Uterus (tissue), 4 donors: Measurements from ENCODE around the gene FXYD2. TPM values are rescaled to one million over a fixed set of nuclear protein-coding genes. Genes with fewer than 3 reads are reported as not detected.
A peak's percentile ranks its signal among the peaks of the same experiment; 100 is the strongest.

Experiments used
- DNase-seq, 2 donors: peaks; one replicate each; pipeline ENCODE4 v3.0.0-alpha.2; 2019 to 2020
- H3K27ac ChIP-seq, 2 donors: fragments of 200-600 bp; sonication (generic); 1 replicate in 1 of 2; 2 replicates in 1 of 2; pipeline ENCODE4 v1.5.1; 2016 to 2018
- H3K27me3 ChIP-seq, 2 donors: fragments of 200-600 bp; sonication (generic); one replicate each; pipeline ENCODE4 v1.5.1; 2018 to 2019; ENCODE audit warnings: control low read depth in 1 of 2
- H3K36me3 ChIP-seq, 2 donors: fragments of 200-600 bp; sonication (generic); one replicate each; pipeline ENCODE4 v1.5.1; 2019; ENCODE audit warnings: control low read depth in 1 of 2
- H3K4me1 ChIP-seq, 2 donors: fragments of 200-600 bp; sonication (generic); one replicate each; pipeline ENCODE4 v1.5.1; 2018 to 2019; ENCODE audit warnings: control low read depth in 1 of 2
- H3K4me3 ChIP-seq, 2 donors: fragments of 200-600 bp; sonication (generic); 1 replicate in 1 of 2; 2 replicates in 1 of 2; pipeline ENCODE4 v1.5.1; 2018 to 2019; ENCODE audit warnings: mild to moderate bottlenecking in 1 of 2
- H3K9me3 ChIP-seq, 2 donors: fragments of 200-600 bp; sonication (generic); one replicate each; pipeline ENCODE4 v1.5.1; 2019; ENCODE audit warnings: control low read depth in 1 of 2
- POLR2A ChIP-seq, 2 donors: fragments of 450-650 bp; IDR thresholded peaks; one replicate each; pipeline ENCODE4 v1.6.1; 2016; ENCODE audit warnings: antibody characterized with exemption in 2 of 2, mild to moderate bottlenecking in 1 of 2, moderate library complexity in 1 of 2
- intact Hi-C: fragments of 100-400 bp; cut with DNase I; formaldehyde crosslinking; loops from one replicate; pipeline ENCODE4 v1.15.1; 2023; ENCODE audit warnings: low total_unique reads
- total RNA-seq, 4 donors: library from RNA; depleted of rRNA in 3 of 4; stranded (reverse); fragments of >200 nt in 3 of 4; gene quantifications; one replicate each; pipeline versions ENCODE4 v1.1.0 to v1.2.4, GENCODE V29; 2014 to 2023
- TF ChIP-seq, protein P1 (sequence below), 4 experiments: fragments of 200-600 bp in 2 of 4; fragments of 450-650 bp in 2 of 4; sonication (generic) in 2 of 4; IDR thresholded peaks; one replicate each; pipeline ENCODE4 v1.5.1; 2016 to 2019; ENCODE audit warnings: antibody characterized with exemption in 4 of 4, mild to moderate bottlenecking in 2 of 4, moderate library complexity in 1 of 4
- donor health status: DM: yes; HTN: yes; CAD: no.

FXYD2 gene
- total RNA-seq, 4 donors from 2014 or later: 2.1 to 36.4 (median 6.2) TPM

DNA sequence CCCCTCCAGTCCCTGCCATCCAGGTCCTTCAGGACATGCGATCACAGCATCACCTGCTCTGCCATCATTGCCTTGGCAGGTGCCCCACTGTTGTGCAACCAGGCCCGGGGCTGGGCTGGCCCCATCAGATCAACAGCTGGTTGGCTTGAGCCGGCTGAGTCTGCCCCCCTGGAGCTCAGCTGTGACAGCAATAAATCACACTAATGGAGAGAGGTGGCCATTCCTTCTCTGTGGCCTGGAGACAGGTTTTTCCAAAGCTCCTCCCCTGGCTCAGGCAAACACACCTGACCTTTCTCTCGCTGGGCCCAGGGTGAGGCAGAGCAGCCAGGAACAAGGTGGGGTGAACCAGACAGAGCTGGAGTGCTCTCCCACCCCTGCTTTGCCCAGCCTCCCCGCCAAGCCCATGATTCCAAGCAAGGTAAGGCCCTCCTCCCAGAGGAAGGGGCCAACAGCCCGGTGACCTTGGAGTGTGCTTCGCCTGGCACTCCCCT lies 8.9 kb upstream of the FXYD2 start:
- H3K4me1 ChIP-seq: no peaks in the 10 kb centered on the region
- no peak overlapping the region for H3K27ac ChIP-seq
- DNase-seq: peak; percentile 34 to 48
- H3K27me3 ChIP-seq: no peaks in the 10 kb centered on the region
- no peaks in the 10 kb centered on the region for H3K9me3 ChIP-seq
- TF ChIP-seq, protein P1, sequence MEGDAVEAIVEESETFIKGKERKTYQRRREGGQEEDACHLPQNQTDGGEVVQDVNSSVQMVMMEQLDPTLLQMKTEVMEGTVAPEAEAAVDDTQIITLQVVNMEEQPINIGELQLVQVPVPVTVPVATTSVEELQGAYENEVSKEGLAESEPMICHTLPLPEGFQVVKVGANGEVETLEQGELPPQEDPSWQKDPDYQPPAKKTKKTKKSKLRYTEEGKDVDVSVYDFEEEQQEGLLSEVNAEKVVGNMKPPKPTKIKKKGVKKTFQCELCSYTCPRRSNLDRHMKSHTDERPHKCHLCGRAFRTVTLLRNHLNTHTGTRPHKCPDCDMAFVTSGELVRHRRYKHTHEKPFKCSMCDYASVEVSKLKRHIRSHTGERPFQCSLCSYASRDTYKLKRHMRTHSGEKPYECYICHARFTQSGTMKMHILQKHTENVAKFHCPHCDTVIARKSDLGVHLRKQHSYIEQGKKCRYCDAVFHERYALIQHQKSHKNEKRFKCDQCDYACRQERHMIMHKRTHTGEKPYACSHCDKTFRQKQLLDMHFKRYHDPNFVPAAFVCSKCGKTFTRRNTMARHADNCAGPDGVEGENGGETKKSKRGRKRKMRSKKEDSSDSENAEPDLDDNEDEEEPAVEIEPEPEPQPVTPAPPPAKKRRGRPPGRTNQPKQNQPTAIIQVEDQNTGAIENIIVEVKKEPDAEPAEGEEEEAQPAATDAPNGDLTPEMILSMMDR (IDR thresholded peaks at IDR 0.05): no peak
- TF ChIP-seq POLR2A (IDR thresholded peaks at IDR 0.05): no peak
- no peaks in the 10 kb centered on the region for H3K36me3 ChIP-seq
- intact Hi-C loops: no loop called here
- H3K4me3 ChIP-seq: no peak overlapping the region

DNA sequence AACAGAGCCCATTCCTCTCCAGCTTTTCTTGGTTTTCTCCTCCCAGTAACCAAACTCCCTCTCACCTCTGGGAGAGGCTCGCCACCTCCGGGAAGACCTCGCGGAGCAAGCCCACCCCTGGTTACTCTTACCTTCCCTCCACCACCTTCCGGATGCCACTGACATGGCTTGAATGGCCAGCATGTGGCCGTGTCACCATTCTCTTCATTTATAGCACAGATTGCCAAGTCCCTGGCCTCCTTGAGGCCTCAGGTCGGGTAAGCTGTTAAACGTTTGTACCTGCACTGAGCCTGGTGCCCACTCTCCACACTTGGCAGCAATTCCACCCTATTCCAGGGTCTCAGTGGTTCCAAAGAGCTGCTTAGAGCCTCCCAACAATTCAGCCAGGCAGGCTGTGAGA lies 8.0 kb upstream of the FXYD2 start:
- no peaks in the 10 kb centered on the region for H3K4me1 ChIP-seq
- no peaks in the 10 kb centered on the region for H3K27me3 ChIP-seq
- H3K9me3 ChIP-seq: no peaks in the 10 kb centered on the region
- DNase-seq: peak; percentile 9 to 10
- H3K4me3 ChIP-seq: no peak overlapping the region
- no peak overlapping the region for H3K27ac ChIP-seq
- TF ChIP-seq, protein P1 (IDR thresholded peaks at IDR 0.05): no peak
- no peak for TF ChIP-seq POLR2A (IDR thresholded peaks at IDR 0.05)
- no peaks in the 10 kb centered on the region for H3K36me3 ChIP-seq
- intact Hi-C loops: no loop called here

DNA sequence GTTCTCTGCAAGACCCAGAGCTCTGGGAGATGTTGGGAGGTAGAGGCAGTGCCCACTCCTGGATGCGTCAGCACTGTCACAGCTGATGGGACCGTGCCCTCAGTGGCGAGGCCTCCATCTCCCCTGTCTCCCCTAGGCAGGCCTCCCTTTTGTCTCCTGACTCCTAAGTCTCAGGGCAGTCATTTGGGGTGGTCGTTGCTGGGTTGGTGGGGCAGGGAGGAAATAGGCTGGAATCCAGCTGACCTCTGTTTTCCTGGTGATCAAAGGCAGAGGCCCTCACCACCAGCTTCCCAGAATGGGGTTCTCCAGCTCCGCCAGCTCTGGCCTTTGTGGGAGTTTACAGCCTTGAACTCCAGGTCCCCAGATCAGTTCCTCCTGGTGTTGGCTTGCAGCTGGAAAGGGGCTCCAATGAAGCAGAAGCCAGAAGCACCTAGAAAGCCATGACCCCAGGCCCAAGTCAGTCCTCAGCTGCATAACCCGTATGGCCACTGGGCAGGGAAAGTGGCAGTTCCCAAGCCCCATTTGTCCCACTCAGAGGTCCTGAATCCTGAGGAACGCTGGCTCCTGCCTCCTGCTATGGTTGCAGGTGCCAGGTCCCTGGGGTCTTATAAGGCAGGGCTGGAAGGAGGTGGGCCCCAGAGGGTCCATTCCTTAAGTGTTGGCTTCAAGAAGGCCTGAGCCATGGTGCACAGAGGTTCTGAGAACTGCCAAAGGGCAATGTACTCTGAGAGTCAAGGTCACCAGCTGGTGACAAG lies 7.3 kb upstream of the FXYD2 start:
- Histone ChIP-seq H3K4me3 (no peak overlapping the region), H3K9me3 (no peaks in the 10 kb centered on the region), H3K27ac (no peak overlapping the region), H3K27me3 (no peaks in the 10 kb centered on the region), H3K36me3 (no peaks in the 10 kb centered on the region), H3K4me1 (no peaks in the 10 kb centered on the region)
- TF ChIP-seq, protein P1 (IDR thresholded peaks at IDR 0.05): no peak
- TF ChIP-seq POLR2A (IDR thresholded peaks at IDR 0.05): no peak
- intact Hi-C loops: no loop called here
- peak; percentile 8 for DNase-seq

DNA sequence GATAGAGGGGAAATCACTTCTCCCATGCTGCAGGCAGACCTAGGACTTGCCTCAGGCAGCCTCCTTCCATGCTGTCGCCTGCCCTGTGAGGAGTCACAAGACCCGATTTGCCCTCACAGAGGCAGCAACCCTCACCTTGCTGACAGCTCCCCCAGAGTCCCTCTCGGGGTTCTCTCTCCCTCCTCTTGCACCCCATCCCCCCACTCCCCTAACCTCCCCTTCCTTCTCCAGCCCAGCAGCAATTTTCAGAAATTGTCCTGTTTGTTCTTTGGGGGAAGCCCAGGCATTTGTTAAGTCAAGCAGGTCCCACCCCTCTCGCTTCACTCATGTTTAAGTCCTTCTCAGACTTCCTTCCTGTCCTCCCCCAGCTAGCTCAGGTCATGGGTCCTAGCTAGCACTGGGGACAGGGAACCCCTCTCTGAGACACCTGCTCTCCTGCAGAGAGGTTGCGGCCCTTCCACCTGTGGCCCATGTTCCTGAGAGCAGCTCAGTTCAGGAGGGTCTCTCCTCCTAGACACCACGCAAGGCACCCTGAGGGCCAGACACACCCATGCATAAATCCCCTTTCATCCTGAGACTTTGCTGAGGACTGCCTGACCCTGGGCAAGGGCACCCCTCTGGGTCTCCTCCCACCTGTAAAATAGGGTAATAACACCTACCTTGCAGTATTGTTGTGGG lies 6.3 kb upstream of the FXYD2 start:
- Histone ChIP-seq H3K27ac (no peak overlapping the region), H3K4me3 (no peak overlapping the region), H3K27me3 (no peaks in the 10 kb centered on the region), H3K9me3 (no peaks in the 10 kb centered on the region), H3K4me1 (no peaks in the 10 kb centered on the region), H3K36me3 (no peaks in the 10 kb centered on the region)
- no peak for TF ChIP-seq POLR2A (IDR thresholded peaks at IDR 0.05)
- TF ChIP-seq, protein P1 (IDR thresholded peaks at IDR 0.05): no peak
- DNase-seq: peak; percentile 8 to 13
- intact Hi-C loops: no loop called here

DNA sequence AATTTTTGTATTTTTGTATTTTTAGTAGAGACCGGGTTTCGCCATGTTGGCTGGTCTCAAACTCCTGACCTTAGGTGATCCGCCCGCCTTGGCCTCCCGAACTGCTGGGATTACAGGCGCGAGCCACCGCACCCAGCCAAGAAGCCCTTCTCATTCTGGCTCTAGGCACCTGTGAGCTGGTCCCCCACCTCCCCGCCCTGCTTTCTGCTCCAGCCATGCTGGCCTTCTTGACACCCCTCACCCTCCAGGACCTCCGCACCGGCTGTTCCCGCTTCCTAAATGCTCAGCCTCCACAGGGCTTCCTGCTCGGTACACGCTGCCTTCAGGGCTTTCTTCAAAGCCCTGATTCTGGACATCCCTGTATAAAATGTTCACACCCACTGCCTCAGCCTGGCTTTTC lies 5.5 kb upstream of the FXYD2 start:
- Histone ChIP-seq H3K36me3 (no peaks in the 10 kb centered on the region), H3K4me1 (no peaks in the 10 kb centered on the region), H3K27ac (no peak overlapping the region), H3K4me3 (no peak overlapping the region), H3K9me3 (no peaks in the 10 kb centered on the region), H3K27me3 (no peaks in the 10 kb centered on the region)
- TF ChIP-seq, protein P1 (IDR thresholded peaks at IDR 0.05): no peak
- TF ChIP-seq POLR2A (IDR thresholded peaks at IDR 0.05): no peak
- DNase-seq: peak; percentile 10 to 11
- intact Hi-C loops: no loop called here
